IMR-90 (cell line): ENCODE results near the gene IFITM10. TPM values are rescaled to one million over a fixed set of nuclear protein-coding genes. Genes with fewer than 3 reads are reported as not detected.

ENCODE experiments used
- ATAC-seq: fragments of 200-7000 bp; cut with Tn5 transposase; 2 replicates; pipeline ENCODE4 v1.9.1; 2020; ENCODE audit warnings: low read depth, mild to moderate bottlenecking, moderate library complexity
- BruUV-seq: library from RNA; stranded (reverse); fragments of 400-500 nt; replicated peaks from 2 replicates; lab custom pipeline; 2021; lab: Mats Ljungman, UMichigan
- CTCF ChIA-PET: fragments of 300-600 bp; formaldehyde crosslinking; extraction: SDS; loops from one replicate; lab custom pipeline; 2021; ENCODE audit warnings: antibody characterized with exemption; lab: Yijun Ruan, JAX
- POLR2A ChIA-PET: fragments of 300-600 bp; sonication (Branson Sonifier 250); formaldehyde crosslinking; loops from one replicate; lab custom pipeline; 2022; ENCODE audit warnings: antibody characterized with exemption; ENCODE audit not compliant: unreplicated experiment; lab: Charles Lee
- DNase-seq: peaks from one replicate; pipeline ENCODE4 v3.0.0; 2013
- H2AFZ ChIP-seq: replicated peaks from 2 replicates; pipeline ENCODE3; 2013; ENCODE audit warnings: low read length, mild to moderate bottlenecking; ENCODE audit not compliant: poor library complexity
- H2AK5ac ChIP-seq: 2 replicates; pipeline ENCODE4 v1.6.1; 2013; ENCODE audit warnings: low read depth, low read length, inconsistent platforms
- H2AK9ac ChIP-seq: replicated peaks from 2 replicates; pipeline ENCODE3; 2013; ENCODE audit warnings: mild to moderate bottlenecking, low read depth, low read length, moderate library complexity; ENCODE audit not compliant: poor library complexity
- H2BK120ac ChIP-seq: 2 replicates; pipeline ENCODE4 v1.6.1; 2013; ENCODE audit warnings: low read depth, low read length, inconsistent platforms
- H2BK15ac ChIP-seq: 3 replicates; pipeline ENCODE4 v1.6.1; 2013; ENCODE audit warnings: low read depth, low read length, inconsistent platforms
- H2BK20ac ChIP-seq: 2 replicates; pipeline ENCODE4 v1.6.1; 2013; ENCODE audit warnings: low read depth, mild to moderate bottlenecking, inconsistent platforms, low read length, moderate library complexity
- H2BK5ac ChIP-seq: 2 replicates; pipeline ENCODE4 v1.6.1; 2013; ENCODE audit warnings: mild to moderate bottlenecking, low read depth, low read length, inconsistent platforms; ENCODE audit not compliant: poor library complexity, severe bottlenecking
- H3K14ac ChIP-seq: replicated peaks from 2 replicates; pipeline ENCODE4 v1.6.1; 2013; ENCODE audit warnings: low read depth, low read length, inconsistent platforms
- H3K18ac ChIP-seq: 2 replicates; pipeline ENCODE4 v1.6.1; 2013; ENCODE audit warnings: low read depth, low read length, control low read depth
- H3K23ac ChIP-seq: 2 replicates; pipeline ENCODE4 v1.6.1; 2013; ENCODE audit warnings: low read depth, low read length, inconsistent platforms
- H3K27ac ChIP-seq: 2 replicates; pipeline ENCODE4 v1.5.1; 2013; ENCODE audit warnings: mild to moderate bottlenecking, control low read depth, low read length; ENCODE audit not compliant: insufficient read depth
- H3K27me3 ChIP-seq: 2 replicates; pipeline ENCODE4 v1.6.1; 2013; ENCODE audit warnings: low read length; ENCODE audit not compliant: control insufficient read depth, insufficient read depth
- H3K36me3 ChIP-seq: 2 replicates; pipeline ENCODE4 v1.6.1; 2013; ENCODE audit warnings: low read length, mixed read lengths; ENCODE audit not compliant: control insufficient read depth, insufficient read depth
- H3K4ac ChIP-seq: 2 replicates; pipeline ENCODE4 v1.6.1; 2013; ENCODE audit warnings: low read depth, low read length, inconsistent platforms
- H3K4me1 ChIP-seq: 2 replicates; pipeline ENCODE4 v1.6.1; 2013; ENCODE audit warnings: low read length, mixed read lengths; ENCODE audit not compliant: control insufficient read depth, insufficient read depth
- H3K4me2 ChIP-seq: 2 replicates; pipeline ENCODE4 v1.6.1; 2013; ENCODE audit warnings: low read depth, mild to moderate bottlenecking, control low read depth, low read length, moderate library complexity
- H3K4me3 ChIP-seq: 2 replicates; pipeline ENCODE4 v1.5.1; 2013; ENCODE audit warnings: low read depth, mild to moderate bottlenecking, control low read depth, low read length, moderate library complexity; ENCODE audit not compliant: insufficient read depth
- H3K56ac ChIP-seq: 2 replicates; pipeline ENCODE4 v1.6.1; 2013; ENCODE audit warnings: low read length, inconsistent platforms; ENCODE audit not compliant: insufficient read depth; ENCODE audit errors: extremely low read depth
- H3K79me1 ChIP-seq, 2 experiments: 2 replicates each; pipeline ENCODE4 v1.6.1; 2013; ENCODE audit warnings: low read length in 2 of 2, inconsistent platforms in 1 of 2, low read depth in 1 of 2
- H3K9ac ChIP-seq: 2 replicates; pipeline ENCODE4 v1.6.1; 2013; ENCODE audit warnings: low read depth, low read length, control low read depth
- H3K9me1 ChIP-seq: 2 replicates; pipeline ENCODE4 v1.6.1; 2013; ENCODE audit warnings: low read length, inconsistent platforms; ENCODE audit not compliant: insufficient read depth
- H3K9me3 ChIP-seq: 2 replicates; pipeline ENCODE4 v1.6.1; 2013; ENCODE audit warnings: low read length; ENCODE audit not compliant: control insufficient read depth, insufficient read depth
- H4K20me1 ChIP-seq: 2 replicates; pipeline ENCODE4 v1.6.1; 2013; ENCODE audit warnings: low read length, inconsistent platforms; ENCODE audit not compliant: insufficient read depth
- H4K5ac ChIP-seq: 2 replicates; pipeline ENCODE4 v1.6.1; 2013; ENCODE audit warnings: mild to moderate bottlenecking, low read depth, low read length, control low read depth
- H4K8ac ChIP-seq, 2 experiments: 2 replicates each; pipeline ENCODE4 v1.6.1; 2013; ENCODE audit warnings: low read depth in 2 of 2, low read length in 2 of 2, control low read depth in 1 of 2, inconsistent platforms in 1 of 2
- H4K91ac ChIP-seq: 2 replicates; pipeline ENCODE4 v1.6.1; 2013; ENCODE audit warnings: low read depth, low read length, inconsistent platforms; ENCODE audit not compliant: insufficient read depth
- CHD1 ChIP-seq: IDR thresholded peaks from 2 replicates; pipeline ENCODE4 v1.6.1; 2012; ENCODE audit warnings: low read depth, low read length, improper control_type of control experiment
- MAFK ChIP-seq: IDR thresholded peaks from 2 replicates; pipeline ENCODE4 v1.6.1; 2012; ENCODE audit warnings: low read depth, low read length, improper control_type of control experiment
- SMC3 ChIP-seq: fragments of 150-350 bp; IDR thresholded peaks from 2 replicates; pipeline ENCODE4 v1.6.1; 2016; ENCODE audit warnings: low read depth, mild to moderate bottlenecking, antibody characterized with exemption, low read length, moderate library complexity
- WGBS, 2 experiments: methylation state at CpG; one replicate each; pipeline versions ENCODE4 v1.1.5 to v1.1.7; 2013; ENCODE audit warnings: missing lambda C conversion rate in 2 of 2; ENCODE audit not compliant: insufficient read length in 1 of 2; ENCODE audit errors: extremely low coverage in 2 of 2; 5-methylcytosine and 5-hydroxymethylcytosine counted together
- dilution Hi-C: fragments of 300-500 bp; cut with HindIII; formaldehyde crosslinking; loops from one replicate; pipeline ENCODE4 v1.14.3; 2018; ENCODE audit warnings: low sequenced_read_pairs; ENCODE audit not compliant: unreplicated experiment
- in situ Hi-C: fragments of 300-500 bp; cut with MboI; formaldehyde crosslinking; loops from 3 replicates; pipeline ENCODE4 v1.14.3; 2019; ENCODE audit warnings: low sequenced_read_pairs, inconsistent platforms, mixed read lengths
- intact Hi-C: fragments of 100-400 bp; cut with micrococcal nuclease; formaldehyde crosslinking; loops from 2 replicates; pipeline ENCODE4 v1.10.0; 2022
- polyA plus RNA-seq, 3 experiments: library from polyadenylated mRNA; depleted of rRNA; stranded (reverse); fragments of >200 nt; gene quantifications; 2 replicates each; pipeline ENCODE4 v1.2.3, GENCODE V29; 2012; ENCODE audit warnings: low replicate concordance in 1 of 3
- total RNA-seq: library from RNA; depleted of rRNA; stranded (reverse); fragments of >200 nt; gene quantifications from 2 replicates; pipeline ENCODE4 v1.2.3, GENCODE V29; 2012
- TF ChIP-seq, protein P1 (sequence below): conservative IDR thresholded peaks from 2 replicates; pipeline ENCODE4 v1.5.1; 2012; ENCODE audit warnings: mild to moderate bottlenecking, low read depth, low read length, improper control_type of control experiment
- TF ChIP-seq, protein P2 (sequence below): fragments of 150-350 bp; IDR thresholded peaks from 2 replicates; pipeline ENCODE4 v1.6.1; 2017; ENCODE audit warnings: mild to moderate bottlenecking, antibody characterized with exemption, low read length, low read depth

Gene IFITM10
- total and polyA plus RNA-seq, 2 of the 4 experiments (the other 2 are of a cell fraction): 0.15 to 0.18 TPM

DNA sequence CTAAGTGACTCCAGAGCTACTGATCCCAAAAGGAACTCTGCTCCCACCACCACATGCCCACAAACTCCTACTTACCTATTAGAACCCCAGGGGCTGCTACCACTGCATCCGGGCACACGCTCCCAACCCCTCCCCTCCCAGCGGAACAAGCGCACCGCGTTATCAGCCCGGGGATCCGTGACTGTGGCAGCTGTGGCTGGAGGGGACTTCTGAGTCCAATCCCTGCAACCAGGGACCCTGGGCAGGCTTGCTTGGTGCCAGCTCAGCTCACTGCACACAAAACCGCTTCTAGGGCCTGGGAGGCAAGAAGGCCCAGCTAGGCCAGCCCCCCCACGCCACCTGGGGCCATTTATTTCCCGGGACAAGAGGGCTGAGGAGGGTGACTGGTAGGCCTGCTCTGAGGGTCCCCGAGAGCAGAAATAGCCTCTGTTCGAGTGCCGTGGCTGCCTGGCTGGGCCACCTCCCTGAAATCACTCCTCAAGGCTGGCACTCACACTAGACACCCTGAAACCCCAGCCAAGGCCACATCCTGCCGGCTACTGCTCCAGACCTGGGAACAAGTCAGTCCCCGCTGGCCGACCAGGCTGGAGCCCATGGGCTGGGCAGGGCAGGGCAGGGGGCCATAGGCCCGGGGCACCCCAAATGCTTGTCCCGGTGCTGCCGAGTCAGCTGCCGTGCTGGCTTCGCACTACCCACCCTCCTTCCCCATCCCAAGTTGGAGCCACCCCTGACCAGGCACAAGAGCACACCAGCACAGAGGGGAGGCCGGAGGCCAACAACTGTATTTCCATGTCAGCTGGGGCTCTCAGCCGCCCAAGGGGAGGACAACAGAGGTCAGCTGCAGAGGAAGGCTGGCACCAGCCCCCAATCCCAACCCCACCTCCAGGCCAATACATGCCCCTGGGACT, 1.9 kb upstream of the IFITM10 start:
- Histone ChIP-seq H3K56ac (no peak overlapping the region; the same call in 1 of the 2 replicates), H2AK9ac (no peak overlapping the region), H3K18ac (no peak overlapping the region), H3K9me1 (no peaks in the 10 kb centered on the region), H2AK5ac (no peak overlapping the region), H4K5ac (no peak overlapping the region), H2BK20ac (no peak overlapping the region), H3K23ac (no peak overlapping the region), H4K20me1 (peaks cover 20% of the 10 kb centered on the region), H3K27me3 (peaks cover 9% of the 10 kb centered on the region; the same call in 1 of the 2 replicates), H3K4me2 (no peak overlapping the region), H3K14ac (no peak overlapping the region), H3K4me3 (no peak overlapping the region), H2BK120ac (no peak overlapping the region), H3K27ac (no peak overlapping the region), H3K79me1 (no peaks in the 10 kb centered on the region; a peak in 1 of 4 replicates), H4K91ac (no peak overlapping the region), H3K9ac (no peak overlapping the region), H3K36me3 (peaks cover 31% of the 10 kb centered on the region; the same call in 1 of the 2 replicates), H3K9me3 (no peaks in the 10 kb centered on the region), H2BK5ac (no peak overlapping the region), H3K4ac (no peak overlapping the region), H4K8ac (no peak overlapping the region), H3K4me1 (peaks cover 8% of the 10 kb centered on the region; the same call in 1 of the 2 replicates), H2AFZ (no peak overlapping the region), H2BK15ac (no peak overlapping the region)
- dilution Hi-C loops (no loop called here), intact Hi-C loops (no loop called here), in situ Hi-C loops (no loop called here)
- 97% methylated on average over 5 of the region's 24 CpGs; no CpG with 5 or more reads in 1 of the 2 experiments for WGBS, 2 experiments
- BruUV-seq: no TSS peak
- TF ChIP-seq, protein P1, sequence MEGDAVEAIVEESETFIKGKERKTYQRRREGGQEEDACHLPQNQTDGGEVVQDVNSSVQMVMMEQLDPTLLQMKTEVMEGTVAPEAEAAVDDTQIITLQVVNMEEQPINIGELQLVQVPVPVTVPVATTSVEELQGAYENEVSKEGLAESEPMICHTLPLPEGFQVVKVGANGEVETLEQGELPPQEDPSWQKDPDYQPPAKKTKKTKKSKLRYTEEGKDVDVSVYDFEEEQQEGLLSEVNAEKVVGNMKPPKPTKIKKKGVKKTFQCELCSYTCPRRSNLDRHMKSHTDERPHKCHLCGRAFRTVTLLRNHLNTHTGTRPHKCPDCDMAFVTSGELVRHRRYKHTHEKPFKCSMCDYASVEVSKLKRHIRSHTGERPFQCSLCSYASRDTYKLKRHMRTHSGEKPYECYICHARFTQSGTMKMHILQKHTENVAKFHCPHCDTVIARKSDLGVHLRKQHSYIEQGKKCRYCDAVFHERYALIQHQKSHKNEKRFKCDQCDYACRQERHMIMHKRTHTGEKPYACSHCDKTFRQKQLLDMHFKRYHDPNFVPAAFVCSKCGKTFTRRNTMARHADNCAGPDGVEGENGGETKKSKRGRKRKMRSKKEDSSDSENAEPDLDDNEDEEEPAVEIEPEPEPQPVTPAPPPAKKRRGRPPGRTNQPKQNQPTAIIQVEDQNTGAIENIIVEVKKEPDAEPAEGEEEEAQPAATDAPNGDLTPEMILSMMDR: no peak
- no peak for TF ChIP-seq SMC3
- TF ChIP-seq MAFK: no peak
- TF ChIP-seq CHD1: no peak
- TF ChIP-seq, protein P2, sequence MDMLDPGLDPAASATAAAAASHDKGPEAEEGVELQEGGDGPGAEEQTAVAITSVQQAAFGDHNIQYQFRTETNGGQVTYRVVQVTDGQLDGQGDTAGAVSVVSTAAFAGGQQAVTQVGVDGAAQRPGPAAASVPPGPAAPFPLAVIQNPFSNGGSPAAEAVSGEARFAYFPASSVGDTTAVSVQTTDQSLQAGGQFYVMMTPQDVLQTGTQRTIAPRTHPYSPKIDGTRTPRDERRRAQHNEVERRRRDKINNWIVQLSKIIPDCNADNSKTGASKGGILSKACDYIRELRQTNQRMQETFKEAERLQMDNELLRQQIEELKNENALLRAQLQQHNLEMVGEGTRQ: no peak
- CTCF ChIA-PET: no interaction called here
- ATAC-seq (no peak), DNase-seq (no peak)
- POLR2A ChIA-PET: no interaction called here
